Measurements from ENCODE around the gene GSX2.

Gene GSX2

GRCh38 chr4:54096295-54096962 lies 3.5 kb upstream of the GSX2 start:
- TF ChIP-seq USF1 (IDR thresholded peaks at IDR 0.05) (no peak), ZBTB7A (IDR thresholded peaks at IDR 0.05; ENCODE audit: low read depth) (no peak), YY1 (IDR thresholded peaks at IDR 0.05; ENCODE audit: low read depth) (no peak), MAX (IDR thresholded peaks at IDR 0.05) (no peak), FOXM1 (IDR thresholded peaks at IDR 0.05; ENCODE audit: borderline replicate concordance, low read depth) (no peak), TAF1 (IDR thresholded peaks at IDR 0.05; ENCODE audit: low read depth) (no peak), NFIC (IDR thresholded peaks at IDR 0.05) (no peak), TCF12 (IDR thresholded peaks at IDR 0.05; ENCODE audit: low read depth) (no peak), CREB1 (IDR thresholded peaks at IDR 0.05; ENCODE audit: low read depth) (no peak), EGR1 (IDR thresholded peaks at IDR 0.05) (no peak), REST (IDR thresholded peaks at IDR 0.05; ENCODE audit: low read depth) (no peak), EP300 (IDR thresholded peaks at IDR 0.05; ENCODE audit: borderline replicate concordance) (no peak)

- no peak for TF ChIP-seq TAF1 (IDR thresholded peaks at IDR 0.05; ENCODE audit: low read depth)
- TF ChIP-seq EP300 (IDR thresholded peaks at IDR 0.05; ENCODE audit: borderline replicate concordance): no peak
- no peak for TF ChIP-seq RAD21 (IDR thresholded peaks at IDR 0.05; ENCODE audit: low read depth)
- no peak for TF ChIP-seq NFIC (IDR thresholded peaks at IDR 0.05)
- TF ChIP-seq ZBTB7A (IDR thresholded peaks at IDR 0.05; ENCODE audit: low read depth): no peak
- TF ChIP-seq CREB1 (IDR thresholded peaks at IDR 0.05; ENCODE audit: low read depth): no peak
- TF ChIP-seq YY1 (IDR thresholded peaks at IDR 0.05; ENCODE audit: low read depth): no peak
- TF ChIP-seq FOXM1 (IDR thresholded peaks at IDR 0.05; ENCODE audit: borderline replicate concordance, low read depth): no peak
- no peak for TF ChIP-seq CEBPB (IDR thresholded peaks at IDR 0.05)
- TF ChIP-seq EGR1 (IDR thresholded peaks at IDR 0.05): no peak
- no peak for TF ChIP-seq REST (IDR thresholded peaks at IDR 0.05; ENCODE audit: low read depth)
- TF ChIP-seq USF1 (IDR thresholded peaks at IDR 0.05): no peak
- TF ChIP-seq TCF12 (IDR thresholded peaks at IDR 0.05; ENCODE audit: low read depth): no peak
Observed at GRCh38 chr4:54097152-54097551, 2.8 kb upstream of the GSX2 start.

GRCh38 chr4:54098375-54098774 lies 1.6 kb upstream of the GSX2 start:
- TF ChIP-seq NFIC (IDR thresholded peaks at IDR 0.05): no peak
- TF ChIP-seq EGR1 (IDR thresholded peaks at IDR 0.05): no peak
- TF ChIP-seq ZBTB7A (IDR thresholded peaks at IDR 0.05; ENCODE audit: low read depth): no peak
- no peak for TF ChIP-seq EP300 (IDR thresholded peaks at IDR 0.05; ENCODE audit: borderline replicate concordance)
- no peak for TF ChIP-seq MAX (IDR thresholded peaks at IDR 0.05)
- no peak for TF ChIP-seq CEBPB (IDR thresholded peaks at IDR 0.05)
- TF ChIP-seq YY1 (IDR thresholded peaks at IDR 0.05; ENCODE audit: low read depth): no peak
- no peak for TF ChIP-seq TAF1 (IDR thresholded peaks at IDR 0.05; ENCODE audit: low read depth)
- no peak for TF ChIP-seq RAD21 (IDR thresholded peaks at IDR 0.05; ENCODE audit: low read depth)
- no peak for TF ChIP-seq FOXM1 (IDR thresholded peaks at IDR 0.05; ENCODE audit: borderline replicate concordance, low read depth)
- TF ChIP-seq CREB1 (IDR thresholded peaks at IDR 0.05; ENCODE audit: low read depth): no peak
- TF ChIP-seq TEAD4 (IDR thresholded peaks at IDR 0.05): no peak
- TF ChIP-seq TCF12 (IDR thresholded peaks at IDR 0.05; ENCODE audit: low read depth): no peak
- no peak for TF ChIP-seq REST (IDR thresholded peaks at IDR 0.05; ENCODE audit: low read depth)
- TF ChIP-seq USF1 (IDR thresholded peaks at IDR 0.05): no peak

Measured in Ishikawa (cell line).